K562 (cell line): ENCODE measurements around the gene CNKSR3.

ENCODE experiments used
- ARID3A ChIP-seq: IDR thresholded peaks from 2 replicates; pipeline ENCODE4 v1.6.1; 2012; ENCODE audit warnings: low read depth, low read length, improper control_type of control experiment, borderline replicate concordance
- IFI16 ChIP-seq: fragments of 250-450 bp; sonication (Bioruptor Pico); IDR thresholded peaks from 2 replicates; pipeline ENCODE4 v2.1.2; 2022; ENCODE audit warnings: mild to moderate bottlenecking, inconsistent platforms
- NR3C1 ChIP-seq: sonication (generic); formaldehyde crosslinking; IDR thresholded peaks from 2 replicates; pipeline ENCODE4 v1.8.1; 2022; ENCODE audit warnings: missing genetic modification reagents
- SREBF2 ChIP-seq: sonication (generic); formaldehyde crosslinking; IDR thresholded peaks from 2 replicates; pipeline ENCODE4 v1.4.0; 2020; ENCODE audit warnings: mild to moderate bottlenecking, missing genetic modification reagents
- TAF9B ChIP-seq: fragments of 450-650 bp; IDR thresholded peaks from 2 replicates; pipeline ENCODE4 v1.6.1; 2018; ENCODE audit warnings: mild to moderate bottlenecking; ENCODE audit not compliant: partially characterized antibody
- ZFP36 ChIP-seq: fragments of 150-350 bp; IDR thresholded peaks from 2 replicates; pipeline ENCODE4 v1.6.1; 2018; ENCODE audit warnings: low read length, low read depth; ENCODE audit not compliant: partially characterized antibody
- ZNF551 ChIP-seq: fragments of 250-450 bp; sonication (Bioruptor Pico); IDR thresholded peaks from 2 replicates; pipeline ENCODE4 v1.5.0; 2021; ENCODE audit warnings: mild to moderate bottlenecking, moderate library complexity
- TF ChIP-seq, protein P1 (sequence below), 3 experiments: IDR thresholded peaks in 2 of 3; conservative IDR thresholded peaks in 1 of 3; 2 replicates each; pipeline ENCODE4 v1.5.1; 2011 to 2012; ENCODE audit warnings: low read length in 3 of 3, mild to moderate bottlenecking in 3 of 3, control low read depth in 2 of 3, improper control_type of control experiment in 1 of 3, inconsistent platforms in 1 of 3, low read depth in 1 of 3, mixed read lengths in 1 of 3, moderate library complexity in 1 of 3; ENCODE audit not compliant: insufficient read depth in 2 of 3
- TF ChIP-seq, protein P2 (sequence below): sonication (generic); formaldehyde crosslinking; IDR thresholded peaks from 2 replicates; pipeline ENCODE4 v1.8.1; 2023; ENCODE audit warnings: mild to moderate bottlenecking, missing genetic modification reagents, moderate library complexity

- TF ChIP-seq, protein P1, sequence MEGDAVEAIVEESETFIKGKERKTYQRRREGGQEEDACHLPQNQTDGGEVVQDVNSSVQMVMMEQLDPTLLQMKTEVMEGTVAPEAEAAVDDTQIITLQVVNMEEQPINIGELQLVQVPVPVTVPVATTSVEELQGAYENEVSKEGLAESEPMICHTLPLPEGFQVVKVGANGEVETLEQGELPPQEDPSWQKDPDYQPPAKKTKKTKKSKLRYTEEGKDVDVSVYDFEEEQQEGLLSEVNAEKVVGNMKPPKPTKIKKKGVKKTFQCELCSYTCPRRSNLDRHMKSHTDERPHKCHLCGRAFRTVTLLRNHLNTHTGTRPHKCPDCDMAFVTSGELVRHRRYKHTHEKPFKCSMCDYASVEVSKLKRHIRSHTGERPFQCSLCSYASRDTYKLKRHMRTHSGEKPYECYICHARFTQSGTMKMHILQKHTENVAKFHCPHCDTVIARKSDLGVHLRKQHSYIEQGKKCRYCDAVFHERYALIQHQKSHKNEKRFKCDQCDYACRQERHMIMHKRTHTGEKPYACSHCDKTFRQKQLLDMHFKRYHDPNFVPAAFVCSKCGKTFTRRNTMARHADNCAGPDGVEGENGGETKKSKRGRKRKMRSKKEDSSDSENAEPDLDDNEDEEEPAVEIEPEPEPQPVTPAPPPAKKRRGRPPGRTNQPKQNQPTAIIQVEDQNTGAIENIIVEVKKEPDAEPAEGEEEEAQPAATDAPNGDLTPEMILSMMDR (IDR thresholded peaks at IDR 0.05 in 2 of 3, conservative IDR thresholded peaks at IDR 0.05 in 1 of 3; ENCODE audit: insufficient read depth in 2 of 3, low read depth in 1 of 3, low read length in 3 of 3): no peak
- TF ChIP-seq TAF9B: no peak
- TF ChIP-seq, protein P2, sequence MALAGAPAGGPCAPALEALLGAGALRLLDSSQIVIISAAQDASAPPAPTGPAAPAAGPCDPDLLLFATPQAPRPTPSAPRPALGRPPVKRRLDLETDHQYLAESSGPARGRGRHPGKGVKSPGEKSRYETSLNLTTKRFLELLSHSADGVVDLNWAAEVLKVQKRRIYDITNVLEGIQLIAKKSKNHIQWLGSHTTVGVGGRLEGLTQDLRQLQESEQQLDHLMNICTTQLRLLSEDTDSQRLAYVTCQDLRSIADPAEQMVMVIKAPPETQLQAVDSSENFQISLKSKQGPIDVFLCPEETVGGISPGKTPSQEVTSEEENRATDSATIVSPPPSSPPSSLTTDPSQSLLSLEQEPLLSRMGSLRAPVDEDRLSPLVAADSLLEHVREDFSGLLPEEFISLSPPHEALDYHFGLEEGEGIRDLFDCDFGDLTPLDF (CRISPR knock-in tag): no peak
- TF ChIP-seq ZFP36: no peak
- TF ChIP-seq ARID3A: no peak
- no peak for TF ChIP-seq IFI16 (CRISPR knock-in tag)
- no peak for TF ChIP-seq SREBF2 (CRISPR knock-in tag)
- TF ChIP-seq NR3C1: no peak
- no peak for TF ChIP-seq ZNF551 (CRISPR knock-in tag)
Measured at GRCh38 chr6:154535147-154535546, 24.7 kb upstream of the CNKSR3 start.
